ENCODE results near the gene RALGPS1. TPM values are rescaled to one million over a fixed set of nuclear protein-coding genes. Genes with fewer than 3 reads are reported as not detected.

Gene RALGPS1
- total RNA-seq, 2 experiments from 2014 or later: 14.1 to 14.4 TPM

GRCh38 chr9:127061411-127061810 is 146.8 kb downstream of the RALGPS1 start:
- H4K20me1 ChIP-seq (ENCODE audit: insufficient read depth, low read length): no peaks in the 10 kb centered on the region
- TF ChIP-seq EZH2phosphoT487 (IDR thresholded peaks at IDR 0.05; ENCODE audit: borderline replicate concordance, low read depth, low read length) (no peak), CTCF (conservative IDR thresholded peaks at IDR 0.05; ENCODE audit: low read length) (no peak)
- no peak overlapping the region for H3K4me2 ChIP-seq (ENCODE audit: low read length)
- DNase-seq (ENCODE audit: low spot score): no peak
- H3K4me3 ChIP-seq (ENCODE audit: low read depth, low read length, poor library complexity, severe bottlenecking): no peak overlapping the region
- POLR2A ChIA-PET: no interaction called here
- no peak overlapping the region for H2AFZ ChIP-seq (ENCODE audit: low read length)
- no TSS peak for BruUV-seq (replicated peaks)
- H3K79me2 ChIP-seq (ENCODE audit: insufficient read depth, low read depth, low read length): no peaks in the 10 kb centered on the region
- H3K4me1 ChIP-seq (ENCODE audit: insufficient read depth, low read length, poor library complexity, severe bottlenecking): peaks cover 11% of the 10 kb centered on the region
- H3K9me2 ChIP-seq (ENCODE audit: insufficient read depth, low read length): no peaks in the 10 kb centered on the region
- intact Hi-C loops (cut with micrococcal nuclease; ENCODE audit: unreplicated experiment): no loop called here
- H3K27ac ChIP-seq (ENCODE audit: low read depth, low read length, poor library complexity, severe bottlenecking): no peak overlapping the region
- CTCF ChIA-PET (ENCODE audit: unreplicated experiment): no interaction called here
- H3K9me3 ChIP-seq (ENCODE audit: low read length): no peaks in the 10 kb centered on the region
- H3K36me3 ChIP-seq (ENCODE audit: insufficient read depth, low read length): no peaks in the 10 kb centered on the region

GRCh38 chr9:127064335-127064734 is 149.8 kb downstream of the RALGPS1 start:
- Histone ChIP-seq H3K27ac (ENCODE audit: low read depth, low read length, poor library complexity, severe bottlenecking) (no peak overlapping the region), H3K36me3 (ENCODE audit: insufficient read depth, low read length) (no peaks in the 10 kb centered on the region), H3K79me2 (ENCODE audit: insufficient read depth, low read depth, low read length) (no peaks in the 10 kb centered on the region), H3K4me1 (ENCODE audit: insufficient read depth, low read length, poor library complexity, severe bottlenecking) (peaks cover 10% of the 10 kb centered on the region), H3K9me2 (ENCODE audit: insufficient read depth, low read length) (no peaks in the 10 kb centered on the region), H4K20me1 (ENCODE audit: insufficient read depth, low read length) (no peaks in the 10 kb centered on the region), H2AFZ (ENCODE audit: low read length) (no peak overlapping the region), H3K9me3 (ENCODE audit: low read length) (no peaks in the 10 kb centered on the region), H3K4me3 (ENCODE audit: low read depth, low read length, poor library complexity, severe bottlenecking) (no peak overlapping the region), H3K4me2 (ENCODE audit: low read length) (no peak overlapping the region)
- intact Hi-C loops (cut with micrococcal nuclease; ENCODE audit: unreplicated experiment): no loop called here
- TF ChIP-seq CTCF (conservative IDR thresholded peaks at IDR 0.05; ENCODE audit: low read length) (no peak), EZH2phosphoT487 (IDR thresholded peaks at IDR 0.05; ENCODE audit: borderline replicate concordance, low read depth, low read length) (no peak)
- POLR2A ChIA-PET: no interaction called here
- no peak for DNase-seq (ENCODE audit: low spot score)
- CTCF ChIA-PET (ENCODE audit: unreplicated experiment): no interaction called here
- no TSS peak for BruUV-seq (replicated peaks)

- Histone ChIP-seq H3K4me2 (ENCODE audit: low read length) (no peak overlapping the region), H3K79me2 (ENCODE audit: insufficient read depth, low read depth, low read length) (no peaks in the 10 kb centered on the region), H3K9me3 (ENCODE audit: low read length) (no peaks in the 10 kb centered on the region), H3K9me2 (ENCODE audit: insufficient read depth, low read length) (no peaks in the 10 kb centered on the region), H4K20me1 (ENCODE audit: insufficient read depth, low read length) (no peaks in the 10 kb centered on the region), H3K36me3 (ENCODE audit: insufficient read depth, low read length) (no peaks in the 10 kb centered on the region), H3K4me3 (ENCODE audit: low read depth, low read length, poor library complexity, severe bottlenecking) (no peak overlapping the region), H3K4me1 (ENCODE audit: insufficient read depth, low read length, poor library complexity, severe bottlenecking) (no peaks in the 10 kb centered on the region), H2AFZ (ENCODE audit: low read length) (no peak overlapping the region), H3K27ac (ENCODE audit: low read depth, low read length, poor library complexity, severe bottlenecking) (no peak overlapping the region)
- TF ChIP-seq CTCF (conservative IDR thresholded peaks at IDR 0.05; ENCODE audit: low read length) (no peak), EZH2phosphoT487 (IDR thresholded peaks at IDR 0.05; ENCODE audit: borderline replicate concordance, low read depth, low read length) (no peak)
- BruUV-seq (replicated peaks): no TSS peak
- ChIA-PET CTCF (ENCODE audit: unreplicated experiment) (no interaction called here), POLR2A (no interaction called here)
- intact Hi-C loops (cut with micrococcal nuclease; ENCODE audit: unreplicated experiment): no loop called here
- no peak for DNase-seq (ENCODE audit: low spot score)
Measured at GRCh38 chr9:127065592-127065991, 151.0 kb downstream of the RALGPS1 start.

Data from OCI-LY7 (cell line).